Activated T-helper 2 cell treated with anti-CD3 and anti-CD28 coated beads, Interferon-gamma antibody, Interleukin-2, Interleukin-4, amounts not matched to agents 10 μg/mL and 5 μg/mL and 100 μg/mL, durations not matched to agents 14 hours and 24 hours and 36 hours (primary cell): ENCODE data around the gene NR3C2. TPM values are rescaled to one million over a fixed set of nuclear protein-coding genes. Genes with fewer than 3 reads are reported as not detected.

Source experiments
- DNase-seq: peaks from one replicate; pipeline ENCODE4 v3.0.0; 2021; ENCODE audit warnings: low spot score
- H3K27ac Mint-ChIP-seq: one replicate; pipeline ENCODE4 v1.8.0; 2021; ENCODE audit warnings: mixed read lengths
- H3K27me3 Mint-ChIP-seq: one replicate; pipeline ENCODE4 v1.8.0; 2021; ENCODE audit warnings: low read depth, mixed read lengths
- H3K36me3 Mint-ChIP-seq: one replicate; pipeline ENCODE4 v1.8.0; 2021; ENCODE audit warnings: low read depth, mixed read lengths
- H3K4me1 Mint-ChIP-seq: one replicate; pipeline ENCODE4 v1.8.0; 2021; ENCODE audit warnings: low read depth, mixed read lengths
- H3K4me3 Mint-ChIP-seq: one replicate; pipeline ENCODE4 v1.8.0; 2021; ENCODE audit warnings: low read depth, mild to moderate bottlenecking, moderate library complexity, mixed read lengths
- H3K9me3 Mint-ChIP-seq: one replicate; pipeline ENCODE4 v1.8.0; 2021; ENCODE audit warnings: mixed read lengths
- intact Hi-C: fragments of 100-400 bp; cut with micrococcal nuclease; formaldehyde crosslinking; loops from one replicate; pipeline ENCODE4 v1.15.1; 2023
- total RNA-seq: library from RNA; stranded (reverse); gene quantifications from 2 replicates; pipeline ENCODE4 v1.2.3, GENCODE V29; 2022

The NR3C2 gene
- total RNA-seq, 1 donor from 2014 or later = 0.32 TPM

DNA sequence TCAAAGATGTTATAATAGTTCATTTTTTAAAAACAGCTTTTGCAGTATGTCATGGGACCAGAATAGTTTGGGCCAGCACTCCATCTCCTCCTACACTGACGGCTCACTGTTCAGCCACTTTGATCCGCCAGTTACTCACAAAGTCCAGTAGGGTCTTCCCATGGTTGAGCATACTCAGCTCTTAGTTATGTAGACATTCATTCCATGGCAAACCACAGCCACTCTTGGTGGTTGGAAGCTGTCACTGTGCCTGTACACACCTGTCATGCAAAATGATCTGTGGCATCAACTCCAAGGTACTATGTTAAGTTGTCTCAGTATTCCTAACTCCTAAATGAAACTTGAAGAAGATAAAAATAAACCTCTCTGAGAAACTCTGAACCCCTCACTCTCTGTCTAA lies 127.2 kb downstream of the NR3C2 start:
- no peak for DNase-seq
- no peaks in the 10 kb centered on the region for H3K36me3 Mint-ChIP-seq
- no peaks in the 10 kb centered on the region for H3K4me1 Mint-ChIP-seq

GRCh38 chr4:148312956-148313490 lies 129.2 kb downstream of the NR3C2 start:
- H3K4me1 Mint-ChIP-seq = no peaks in the 10 kb centered on the region
- no peak for DNase-seq
- intact Hi-C loops = no loop called here
- H3K4me3 Mint-ChIP-seq = no peak overlapping the region
- H3K27me3 Mint-ChIP-seq = no peaks in the 10 kb centered on the region
- H3K9me3 Mint-ChIP-seq = no peaks in the 10 kb centered on the region
- no peaks in the 10 kb centered on the region for H3K36me3 Mint-ChIP-seq
- no peak overlapping the region for H3K27ac Mint-ChIP-seq

More for the DNA sequence above, 127.2 kb downstream of the NR3C2 start:
- Mint-ChIP-seq H3K4me3 (no peak overlapping the region), H3K27me3 (no peaks in the 10 kb centered on the region), H3K27ac (no peak overlapping the region), H3K9me3 (no peaks in the 10 kb centered on the region)
- intact Hi-C loops = no loop called here

GRCh38 chr4:148311526-148311925 lies 130.7 kb downstream of the NR3C2 start:
- intact Hi-C loops = no loop called here
- Mint-ChIP-seq H3K27me3 (no peaks in the 10 kb centered on the region), H3K9me3 (no peaks in the 10 kb centered on the region), H3K36me3 (no peaks in the 10 kb centered on the region), H3K4me1 (no peaks in the 10 kb centered on the region), H3K27ac (no peak overlapping the region), H3K4me3 (no peak overlapping the region)
- no peak for DNase-seq

DNA sequence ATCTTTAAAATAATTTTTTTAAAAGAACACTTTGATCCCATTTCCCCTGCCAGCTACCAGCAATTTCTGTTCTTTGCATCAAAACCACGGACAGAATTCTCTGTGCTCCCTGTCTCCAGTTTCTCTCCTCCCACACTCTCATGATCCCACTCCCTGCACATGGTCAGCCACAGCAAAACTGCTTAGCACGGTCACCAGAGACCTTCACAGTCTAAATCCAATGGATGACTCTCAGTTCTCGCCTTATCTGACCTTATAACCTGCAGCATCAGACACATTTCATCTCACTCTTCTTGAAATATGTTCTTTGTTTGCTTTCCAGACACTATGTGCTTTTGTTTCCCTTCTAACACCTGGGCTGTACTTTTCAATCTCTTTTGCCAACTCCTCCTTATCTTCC lies 131.5 kb downstream of the NR3C2 start:
- Mint-ChIP-seq H3K27ac (no peak overlapping the region), H3K27me3 (no peaks in the 10 kb centered on the region), H3K9me3 (no peaks in the 10 kb centered on the region), H3K36me3 (no peaks in the 10 kb centered on the region), H3K4me1 (no peaks in the 10 kb centered on the region), H3K4me3 (no peak overlapping the region)
- DNase-seq = no peak
- intact Hi-C loops = no loop called here

- H3K36me3 Mint-ChIP-seq = no peaks in the 10 kb centered on the region
- intact Hi-C loops = no loop called here
- H3K9me3 Mint-ChIP-seq = peaks cover 5% of the 10 kb centered on the region
- no peak overlapping the region for H3K27ac Mint-ChIP-seq
- no peaks in the 10 kb centered on the region for H3K4me1 Mint-ChIP-seq
- no peaks in the 10 kb centered on the region for H3K27me3 Mint-ChIP-seq
- H3K4me3 Mint-ChIP-seq = no peak overlapping the region
- no peak for DNase-seq
Measured at GRCh38 chr4:148305751-148306150, 136.5 kb downstream of the NR3C2 start.

DNA sequence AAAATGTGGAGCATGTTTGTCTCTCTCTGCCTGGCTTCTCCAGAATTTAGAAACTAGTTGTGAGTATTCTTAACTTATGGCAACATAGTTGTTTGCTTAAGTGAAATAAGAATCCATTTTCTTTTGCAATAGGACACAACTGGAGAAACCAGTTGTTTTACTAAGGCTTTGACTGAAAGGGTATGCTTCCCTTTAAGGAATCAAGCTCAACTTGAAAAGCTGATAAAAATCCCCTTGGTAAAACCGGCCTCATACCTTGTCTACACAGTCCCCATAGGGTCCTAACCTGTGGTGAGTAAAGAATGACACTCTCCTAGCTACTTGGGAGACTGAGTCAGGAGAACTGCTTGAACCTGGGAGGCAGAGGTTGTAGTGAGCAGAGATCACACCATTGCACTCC lies 139.8 kb downstream of the NR3C2 start:
- Mint-ChIP-seq H3K27ac (no peak overlapping the region), H3K36me3 (no peaks in the 10 kb centered on the region), H3K4me1 (no peaks in the 10 kb centered on the region), H3K27me3 (no peaks in the 10 kb centered on the region), H3K9me3 (peaks cover 5% of the 10 kb centered on the region), H3K4me3 (no peak overlapping the region)
- intact Hi-C loops = no loop called here
- DNase-seq = no peak

DNA sequence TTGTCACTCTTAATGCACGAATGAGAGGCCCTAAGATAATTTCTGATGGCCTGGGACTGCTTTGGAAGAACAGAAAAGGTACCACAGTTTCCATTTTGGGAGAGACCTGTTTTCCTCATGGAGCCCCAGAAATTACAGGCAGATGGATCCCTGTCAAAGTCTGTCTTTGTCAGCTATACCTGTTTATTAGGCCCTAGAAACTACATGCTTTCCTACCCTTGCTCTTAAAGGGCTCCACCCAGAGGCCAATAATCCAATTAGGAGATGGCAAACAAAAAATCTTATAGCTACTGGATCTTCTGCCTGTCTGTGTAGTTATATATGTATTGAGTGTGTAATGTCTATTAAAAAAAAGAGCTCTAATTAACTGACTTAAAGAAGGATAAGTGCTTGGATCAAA lies 141.3 kb downstream of the NR3C2 start:
- intact Hi-C loops = no loop called here
- no peaks in the 10 kb centered on the region for H3K4me1 Mint-ChIP-seq
- no peak overlapping the region for H3K4me3 Mint-ChIP-seq
- peaks cover 5% of the 10 kb centered on the region for H3K9me3 Mint-ChIP-seq
- no peak overlapping the region for H3K27ac Mint-ChIP-seq
- DNase-seq = no peak
- no peaks in the 10 kb centered on the region for H3K27me3 Mint-ChIP-seq
- H3K36me3 Mint-ChIP-seq = no peaks in the 10 kb centered on the region

DNA sequence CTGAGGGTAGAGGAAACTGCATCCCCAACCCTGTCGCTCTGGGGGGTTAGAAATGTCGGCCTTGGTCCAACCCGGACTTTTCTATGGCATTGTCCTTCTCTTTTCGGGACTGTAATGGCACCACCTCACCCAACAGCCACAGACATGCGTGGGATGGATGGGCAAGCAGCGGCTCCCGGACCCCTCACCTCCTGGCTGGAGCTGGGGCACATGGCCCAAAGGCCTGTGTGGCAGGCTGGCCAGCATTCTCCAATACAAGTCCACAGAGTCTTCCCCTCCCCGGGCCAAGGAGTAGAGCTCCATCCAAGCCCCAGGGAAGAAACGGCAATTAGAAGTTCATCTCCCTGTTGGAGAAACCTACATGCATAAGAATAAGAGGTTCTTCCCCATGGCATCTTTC lies 142.9 kb downstream of the NR3C2 start:
- H3K27ac Mint-ChIP-seq = no peak overlapping the region
- no peaks in the 10 kb centered on the region for H3K36me3 Mint-ChIP-seq
- intact Hi-C loops = no loop called here
- peaks cover 5% of the 10 kb centered on the region for H3K9me3 Mint-ChIP-seq
- H3K4me3 Mint-ChIP-seq = no peak overlapping the region
- DNase-seq = no peak
- no peaks in the 10 kb centered on the region for H3K27me3 Mint-ChIP-seq
- no peaks in the 10 kb centered on the region for H3K4me1 Mint-ChIP-seq

- Mint-ChIP-seq H3K36me3 (no peaks in the 10 kb centered on the region), H3K27me3 (no peaks in the 10 kb centered on the region), H3K27ac (no peak overlapping the region), H3K9me3 (peaks cover 5% of the 10 kb centered on the region), H3K4me3 (no peak overlapping the region), H3K4me1 (no peaks in the 10 kb centered on the region)
- DNase-seq = no peak
- intact Hi-C loops = no loop called here
Measured at GRCh38 chr4:148296498-148296897, 145.7 kb downstream of the NR3C2 start.

DNA sequence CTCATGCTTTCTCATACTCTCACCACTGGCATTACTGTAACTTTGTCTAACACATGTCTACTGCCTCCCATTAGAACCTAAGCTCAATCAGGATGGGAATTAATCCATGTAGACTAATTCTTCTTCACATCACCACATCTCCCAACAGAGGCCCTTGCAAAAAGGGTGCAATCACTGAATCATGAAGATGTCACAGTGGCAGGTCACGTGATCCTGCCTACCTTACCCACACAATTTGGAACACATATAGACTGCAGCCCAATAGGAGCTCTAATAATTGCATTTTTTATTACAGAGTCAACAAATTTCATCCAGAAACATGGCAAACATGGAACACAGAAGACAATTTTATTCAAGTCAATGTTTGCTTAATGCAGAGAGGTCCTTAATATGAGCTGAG lies 146.6 kb downstream of the NR3C2 start:
- no peaks in the 10 kb centered on the region for H3K4me1 Mint-ChIP-seq
- H3K27me3 Mint-ChIP-seq = no peaks in the 10 kb centered on the region
- H3K9me3 Mint-ChIP-seq = no peaks in the 10 kb centered on the region
- no peak for DNase-seq
- intact Hi-C loops = no loop called here
- H3K4me3 Mint-ChIP-seq = no peak overlapping the region
- H3K27ac Mint-ChIP-seq = no peak overlapping the region
- no peaks in the 10 kb centered on the region for H3K36me3 Mint-ChIP-seq

DNA sequence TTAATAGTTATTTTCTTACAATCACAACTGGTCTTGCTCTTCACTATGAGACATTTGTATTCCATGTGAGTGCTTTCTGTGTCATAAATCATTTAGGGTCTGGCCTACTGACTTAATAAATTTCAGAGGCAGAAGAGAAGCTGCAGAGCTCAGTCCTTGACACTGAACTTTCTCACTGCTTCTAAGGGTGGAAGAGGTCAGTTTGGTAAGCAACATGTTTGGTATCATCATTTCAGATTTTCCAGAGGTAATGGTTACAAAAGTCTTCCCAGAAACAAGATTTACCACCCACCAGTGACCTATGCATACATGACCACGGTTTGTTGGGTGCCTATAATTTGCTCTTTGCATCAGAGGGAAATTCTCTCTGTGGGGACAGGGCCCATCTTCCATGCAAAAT lies 148.6 kb downstream of the NR3C2 start:
- H3K27me3 Mint-ChIP-seq = no peaks in the 10 kb centered on the region
- H3K4me1 Mint-ChIP-seq = no peaks in the 10 kb centered on the region
- no peaks in the 10 kb centered on the region for H3K9me3 Mint-ChIP-seq
- no peaks in the 10 kb centered on the region for H3K36me3 Mint-ChIP-seq
- intact Hi-C loops = no loop called here
- H3K27ac Mint-ChIP-seq = no peak overlapping the region
- no peak for DNase-seq
- no peak overlapping the region for H3K4me3 Mint-ChIP-seq

- no peaks in the 10 kb centered on the region for H3K4me1 Mint-ChIP-seq
Measured at GRCh38 chr4:148292686-148293085, 149.5 kb downstream of the NR3C2 start.

GRCh38 chr4:148289740-148290139 lies 152.5 kb downstream of the NR3C2 start:
- DNase-seq = no peak
- no peaks in the 10 kb centered on the region for H3K27me3 Mint-ChIP-seq
- H3K36me3 Mint-ChIP-seq = no peaks in the 10 kb centered on the region
- no peak overlapping the region for H3K4me3 Mint-ChIP-seq
- H3K9me3 Mint-ChIP-seq = no peaks in the 10 kb centered on the region
- no peak overlapping the region for H3K27ac Mint-ChIP-seq
- intact Hi-C loops = no loop called here
- H3K4me1 Mint-ChIP-seq = no peaks in the 10 kb centered on the region

More at GRCh38 chr4:148292686-148293085, 149.5 kb downstream of the NR3C2 start:
- Mint-ChIP-seq H3K27me3 (no peaks in the 10 kb centered on the region), H3K36me3 (no peaks in the 10 kb centered on the region), H3K9me3 (no peaks in the 10 kb centered on the region), H3K27ac (no peak overlapping the region), H3K4me3 (no peak overlapping the region)
- DNase-seq = no peak
- intact Hi-C loops = no loop called here

DNA sequence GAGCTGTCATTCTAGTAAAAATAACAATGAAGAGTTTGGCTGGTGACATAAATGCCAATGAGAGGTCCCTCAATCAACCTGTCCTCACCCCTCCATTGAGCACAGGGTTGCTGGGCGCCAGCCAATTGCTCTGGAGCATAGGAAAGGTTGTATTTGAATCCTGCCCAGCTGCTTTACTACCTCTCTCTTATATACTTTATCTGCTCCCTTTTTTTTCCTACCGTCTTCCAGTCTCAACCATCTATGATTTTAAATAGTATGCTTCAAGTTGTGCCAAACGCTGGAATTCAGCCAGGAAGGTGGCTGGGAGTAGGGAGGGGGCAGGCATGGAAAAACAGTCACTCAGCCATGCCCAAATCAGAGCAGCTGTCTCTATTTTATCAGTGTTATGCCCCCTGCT lies 153.8 kb downstream of the NR3C2 start:
- H3K27ac Mint-ChIP-seq = no peak overlapping the region
- H3K4me3 Mint-ChIP-seq = no peak overlapping the region
- intact Hi-C loops = no loop called here
- no peaks in the 10 kb centered on the region for H3K9me3 Mint-ChIP-seq
- no peaks in the 10 kb centered on the region for H3K36me3 Mint-ChIP-seq
- no peaks in the 10 kb centered on the region for H3K4me1 Mint-ChIP-seq
- no peaks in the 10 kb centered on the region for H3K27me3 Mint-ChIP-seq
- DNase-seq = no peak
